HG02885 (cell line): Measurements from ENCODE around the gene NUP50.
"Not testable (repeated sequence)": the region's sequence is repeated elsewhere in the genome, so short reads cannot be mapped to it uniquely, and the experiment has no call there.

Source experiments
- ATAC-seq: cut with Tn5 transposase; IDR thresholded peaks from one replicate; pipeline ENCODE4 v1.9.1; 2021; ENCODE audit warnings: mild to moderate bottlenecking; ENCODE audit not compliant: unreplicated experiment, poor library complexity

The NUP50 gene

DNA sequence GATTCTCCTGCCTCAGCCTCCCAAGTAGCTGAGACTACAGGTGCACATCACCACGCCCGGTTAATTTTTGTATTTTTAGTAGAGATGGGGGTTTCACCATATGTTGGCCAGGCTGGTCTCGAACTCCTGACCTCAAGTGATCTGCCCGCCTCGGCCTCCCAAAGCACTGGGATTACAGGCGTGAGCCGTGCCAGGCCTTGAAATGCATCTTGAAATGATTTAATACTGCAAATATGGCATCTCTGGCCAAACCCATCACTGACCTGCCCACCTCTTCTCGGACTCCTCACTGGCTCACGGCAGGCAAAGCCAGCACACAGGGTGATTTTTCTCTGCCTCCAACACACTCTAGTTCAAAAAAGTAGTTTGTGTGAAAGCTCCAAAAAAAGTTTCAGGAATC lies 28.0 kb downstream of the NUP50 start:
- ATAC-seq: not testable (repeated sequence)

DNA sequence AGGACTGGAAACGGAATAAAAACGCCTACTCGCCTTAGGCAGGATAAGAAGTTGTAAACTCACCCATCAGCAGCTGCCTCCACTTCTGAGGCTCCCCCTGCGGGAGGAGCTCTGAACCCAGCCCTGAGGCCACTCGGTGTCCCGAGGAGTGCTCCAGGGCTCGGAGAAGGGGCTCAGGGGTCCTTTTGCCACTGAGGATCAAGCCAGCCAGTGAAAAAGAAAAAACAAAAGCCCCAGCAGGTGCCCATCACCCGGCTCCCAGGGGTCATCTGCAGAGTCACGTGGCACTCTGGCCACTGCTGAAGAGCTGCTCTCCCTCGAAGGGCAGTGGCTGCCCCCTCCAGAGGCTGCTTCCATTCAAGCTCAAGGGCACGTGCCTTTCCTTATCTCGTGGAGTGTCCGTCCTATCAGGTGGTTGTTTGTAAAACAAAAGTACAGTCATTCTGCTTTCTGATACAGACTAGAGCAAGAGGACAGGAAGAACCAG lies 29.0 kb downstream of the NUP50 start:
- ATAC-seq: no peak

DNA sequence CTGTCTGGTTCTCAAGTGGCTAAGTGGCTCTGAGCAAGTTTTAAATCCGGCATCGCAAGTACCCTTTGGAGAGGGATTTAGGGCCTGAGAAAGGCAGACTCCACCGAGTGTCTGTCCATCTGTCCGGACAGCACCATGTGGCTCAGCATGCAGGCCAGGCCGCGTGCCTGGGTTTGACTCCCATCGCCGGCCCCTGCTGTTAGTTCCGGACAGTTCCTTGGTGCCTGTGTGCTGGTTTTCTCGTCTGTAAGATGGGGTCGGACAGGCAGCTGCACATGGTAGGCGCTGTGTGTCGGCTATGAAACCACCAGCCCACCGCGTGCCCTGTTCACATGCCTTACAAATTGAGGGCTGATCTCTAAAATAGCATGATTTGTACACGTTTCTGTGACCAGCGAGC lies 31.0 kb downstream of the NUP50 start:
- ATAC-seq: no peak

DNA sequence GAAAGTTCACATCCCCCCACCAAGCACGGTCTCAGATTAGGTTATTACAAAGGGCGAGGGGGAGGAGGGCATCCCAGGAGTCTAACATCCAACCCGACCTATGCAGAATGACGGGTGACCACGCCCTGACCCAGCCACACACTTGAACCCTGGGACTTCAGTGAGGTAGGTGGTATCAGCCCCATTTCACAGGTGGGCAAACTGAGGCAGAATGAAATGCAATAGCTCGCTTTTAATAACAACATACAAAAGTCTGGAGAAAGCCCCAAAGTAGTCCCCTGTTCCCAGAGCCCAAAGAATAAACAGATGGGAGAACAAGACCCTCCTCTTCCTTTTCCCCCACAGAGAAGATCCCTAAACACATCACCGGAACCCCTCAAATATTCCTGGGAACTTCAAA lies 31.9 kb downstream of the NUP50 start:
- ATAC-seq: no peak

DNA sequence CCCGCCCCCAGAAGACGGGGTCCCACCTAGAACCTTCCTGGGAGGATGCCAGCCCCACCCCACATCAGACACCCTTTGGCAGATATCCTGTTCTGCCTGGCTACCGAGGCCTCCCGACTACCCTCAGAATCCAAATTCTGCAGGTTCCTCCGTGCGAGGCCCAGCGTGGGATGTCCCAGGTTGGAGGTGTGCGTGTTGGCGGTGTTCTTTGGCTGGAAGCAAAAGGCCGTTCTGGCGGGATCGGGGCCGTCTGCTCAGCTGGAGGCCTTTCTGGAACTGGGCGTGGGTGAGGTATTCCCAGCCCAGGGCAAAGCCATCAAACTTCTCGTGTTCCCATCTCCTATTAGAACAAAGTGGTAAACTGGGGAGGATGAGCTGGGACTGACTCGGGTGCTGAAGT lies 32.6 kb downstream of the NUP50 start:
- ATAC-seq: no peak

DNA sequence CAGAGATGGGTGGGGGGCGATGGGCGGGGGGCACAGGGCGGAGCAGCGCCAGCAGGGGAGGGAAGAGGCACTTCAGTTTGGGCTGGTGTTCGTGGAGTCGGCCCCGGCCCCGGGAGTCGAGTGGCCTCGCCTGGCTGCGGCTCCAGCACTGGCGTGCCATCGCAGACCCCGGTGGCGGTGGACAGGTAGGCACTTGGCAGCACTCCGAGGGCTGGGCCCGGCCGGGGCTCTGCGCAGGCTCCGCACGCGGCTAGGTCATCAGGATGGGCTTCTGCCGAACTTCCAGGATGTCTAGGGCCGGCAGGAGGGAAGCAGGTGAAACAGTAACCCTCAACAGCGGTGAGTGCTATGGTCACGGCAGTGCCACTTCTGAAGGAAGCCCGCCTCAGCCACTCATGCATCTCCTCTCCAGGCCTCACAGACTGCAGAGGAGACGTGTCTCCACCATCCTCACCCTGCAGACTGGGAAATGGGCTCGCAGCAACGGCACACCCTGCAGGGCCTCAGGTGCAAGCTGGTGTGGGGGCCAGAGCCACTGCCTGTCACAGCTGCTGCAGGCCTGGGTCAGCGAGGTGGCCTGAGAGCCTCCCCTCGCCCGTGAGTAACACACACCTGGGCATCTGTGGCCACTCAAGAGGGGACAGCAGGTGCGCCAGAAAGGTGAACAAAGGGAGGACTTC lies 33.3 kb downstream of the NUP50 start:
- no peak for ATAC-seq

DNA sequence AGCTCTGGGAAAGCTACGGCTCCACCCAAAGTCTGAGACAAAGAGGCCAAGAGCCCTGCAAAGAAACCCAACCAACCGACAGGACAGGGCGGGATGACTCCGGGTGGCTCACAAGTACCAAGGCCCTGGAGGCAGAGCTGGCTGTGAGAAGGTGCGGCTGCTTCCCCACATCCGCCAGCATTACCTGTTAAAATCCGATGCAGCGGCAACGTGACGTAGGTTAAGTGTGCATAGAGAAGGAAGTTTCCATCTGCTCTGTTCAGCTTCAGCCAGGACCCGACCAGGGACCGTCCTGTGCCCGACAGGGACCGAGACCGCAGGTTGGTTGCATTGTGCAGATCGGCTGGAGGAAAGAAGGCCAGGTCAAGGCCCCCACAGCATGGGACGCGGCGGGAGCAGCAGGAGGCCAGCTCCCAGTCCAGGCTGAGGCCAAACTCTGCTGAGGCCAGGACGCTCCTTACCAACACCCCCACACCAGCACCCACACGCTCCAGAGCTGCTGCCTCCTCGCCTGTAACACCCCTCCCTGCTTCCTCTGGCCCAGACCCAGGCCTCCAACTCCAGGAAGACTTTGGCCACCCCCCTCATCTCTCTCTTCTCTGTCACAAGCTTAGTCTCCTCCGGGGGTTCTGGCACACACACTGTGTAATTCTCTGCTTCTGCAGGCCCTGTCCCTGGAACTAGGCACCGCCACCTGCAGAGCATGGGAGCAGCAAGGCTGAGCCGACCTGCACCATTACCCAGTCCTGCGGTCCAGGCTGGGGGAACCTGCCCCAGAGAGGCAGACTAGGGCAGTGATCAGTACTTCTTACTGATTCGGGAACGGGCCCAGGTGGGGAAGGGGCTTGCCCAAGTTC lies 34.1 kb downstream of the NUP50 start:
- ATAC-seq: no peak

DNA sequence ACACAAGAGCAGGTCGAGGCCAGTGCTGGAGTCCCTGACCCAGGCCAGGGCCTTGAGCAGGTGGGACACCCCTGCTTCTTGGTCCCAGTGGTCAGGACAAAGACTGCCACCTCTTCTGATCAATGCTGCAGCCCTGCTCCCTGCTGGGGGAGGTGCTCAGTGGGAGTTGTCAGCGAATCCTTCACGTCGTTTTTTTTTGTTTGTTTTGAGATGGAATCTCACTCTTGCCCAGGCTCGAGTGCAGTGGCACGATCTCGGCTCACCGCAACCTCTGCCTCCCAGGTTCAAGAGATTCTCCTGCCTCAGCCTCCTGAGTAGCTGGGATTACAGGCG lies 34.7 kb downstream of the NUP50 start:
- ATAC-seq: no peak

DNA sequence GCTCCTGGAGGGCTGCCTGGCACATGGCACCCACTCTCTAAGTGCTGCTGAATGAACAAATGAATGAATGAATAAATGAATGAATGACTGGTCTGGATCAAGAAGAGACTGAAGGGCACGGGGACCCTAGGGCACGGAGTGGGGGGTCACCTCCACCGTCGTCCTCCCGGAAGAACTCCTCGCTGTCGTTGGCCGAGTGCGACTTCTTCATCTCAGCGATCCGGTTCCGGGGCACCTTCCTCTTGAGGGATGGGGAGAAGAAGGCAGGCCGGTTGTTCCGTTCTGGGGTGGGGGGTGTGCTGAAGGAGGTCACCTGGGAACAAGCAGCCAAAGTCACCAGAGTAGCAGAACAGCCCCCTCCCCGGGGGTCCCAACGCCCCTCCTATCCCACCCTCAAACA lies 36.0 kb downstream of the NUP50 start:
- no peak for ATAC-seq

DNA sequence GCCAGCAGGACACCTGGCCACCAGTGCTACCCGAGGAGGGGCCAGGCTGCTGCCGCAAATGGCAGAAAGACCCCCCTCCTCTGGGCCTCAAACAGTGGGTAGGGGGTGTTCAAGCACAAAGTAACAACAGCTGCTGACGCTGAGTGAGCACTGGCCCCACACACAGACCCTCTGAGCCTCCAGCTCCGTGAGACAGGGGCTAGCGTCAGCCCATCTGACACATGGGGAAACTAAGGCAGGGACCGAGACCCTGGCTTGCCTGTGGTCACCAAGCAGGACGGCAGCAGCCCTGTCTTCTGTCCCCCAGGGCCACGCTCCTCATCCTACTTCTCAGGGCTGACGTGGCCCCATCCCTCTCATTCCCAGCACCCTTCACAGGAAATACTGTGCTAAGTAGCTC lies 36.5 kb downstream of the NUP50 start:
- ATAC-seq: no peak

DNA sequence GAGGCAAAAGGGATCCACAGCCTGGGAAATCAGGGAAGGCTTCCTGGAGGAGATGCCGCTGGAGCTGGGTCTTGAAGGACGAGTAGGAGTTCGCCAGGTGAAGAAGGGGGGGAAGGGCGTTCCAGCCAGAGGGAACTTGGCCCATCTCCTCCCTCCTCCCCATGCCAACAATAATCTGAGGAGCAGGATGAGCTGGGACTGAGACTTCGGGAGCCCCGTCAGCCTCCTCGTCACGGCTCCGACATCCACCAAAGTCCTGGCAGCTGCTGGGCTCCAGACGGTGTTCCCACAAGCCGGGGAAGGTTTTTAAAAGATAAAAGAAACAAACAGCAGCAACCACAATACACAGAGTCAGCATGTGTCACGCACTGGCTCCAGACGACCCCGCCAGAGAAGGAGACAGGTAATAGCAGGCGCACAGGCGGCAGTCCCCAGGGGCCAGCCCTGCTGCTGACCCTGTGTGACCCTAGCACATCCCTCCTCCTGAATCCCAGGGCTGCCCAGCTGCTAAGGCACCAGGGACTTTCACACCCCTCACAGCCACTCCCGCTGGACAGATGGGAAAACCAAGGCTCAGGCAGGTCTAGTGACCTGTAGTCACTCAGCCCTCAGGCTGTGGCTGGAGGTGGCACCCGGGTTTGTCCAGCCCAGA lies 37.3 kb downstream of the NUP50 start:
- no peak for ATAC-seq

DNA sequence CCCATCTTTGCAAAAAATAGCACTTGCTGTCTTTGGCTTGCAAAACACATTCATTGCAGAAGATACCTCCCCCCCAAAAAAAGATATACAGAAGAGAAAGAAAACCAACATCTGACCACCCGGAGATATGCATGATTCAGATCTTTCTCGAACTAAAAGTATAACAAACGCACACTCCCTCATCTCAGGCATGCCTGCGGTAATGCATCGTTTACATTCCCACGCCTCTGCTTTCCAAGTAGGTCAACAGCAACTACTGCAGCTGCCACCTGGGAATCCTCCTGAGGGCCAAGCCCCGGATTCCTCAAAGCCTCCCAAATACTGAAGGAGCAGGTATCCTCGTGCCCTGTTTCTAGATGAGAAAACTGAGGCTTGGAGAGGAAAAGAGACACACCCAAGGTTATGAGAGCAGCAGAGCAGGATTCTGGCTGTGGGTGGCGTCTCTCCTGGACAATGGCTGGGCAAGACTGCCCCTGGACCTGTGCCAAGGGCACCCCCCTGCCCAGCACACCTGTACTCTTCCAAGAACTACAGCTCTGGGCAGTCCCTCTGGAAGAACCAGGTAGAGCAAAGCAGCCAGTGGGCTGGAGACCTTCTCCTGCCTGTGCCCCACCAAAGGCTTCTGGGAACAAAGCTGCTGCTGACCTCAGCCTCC lies 38.1 kb downstream of the NUP50 start:
- no peak for ATAC-seq

DNA sequence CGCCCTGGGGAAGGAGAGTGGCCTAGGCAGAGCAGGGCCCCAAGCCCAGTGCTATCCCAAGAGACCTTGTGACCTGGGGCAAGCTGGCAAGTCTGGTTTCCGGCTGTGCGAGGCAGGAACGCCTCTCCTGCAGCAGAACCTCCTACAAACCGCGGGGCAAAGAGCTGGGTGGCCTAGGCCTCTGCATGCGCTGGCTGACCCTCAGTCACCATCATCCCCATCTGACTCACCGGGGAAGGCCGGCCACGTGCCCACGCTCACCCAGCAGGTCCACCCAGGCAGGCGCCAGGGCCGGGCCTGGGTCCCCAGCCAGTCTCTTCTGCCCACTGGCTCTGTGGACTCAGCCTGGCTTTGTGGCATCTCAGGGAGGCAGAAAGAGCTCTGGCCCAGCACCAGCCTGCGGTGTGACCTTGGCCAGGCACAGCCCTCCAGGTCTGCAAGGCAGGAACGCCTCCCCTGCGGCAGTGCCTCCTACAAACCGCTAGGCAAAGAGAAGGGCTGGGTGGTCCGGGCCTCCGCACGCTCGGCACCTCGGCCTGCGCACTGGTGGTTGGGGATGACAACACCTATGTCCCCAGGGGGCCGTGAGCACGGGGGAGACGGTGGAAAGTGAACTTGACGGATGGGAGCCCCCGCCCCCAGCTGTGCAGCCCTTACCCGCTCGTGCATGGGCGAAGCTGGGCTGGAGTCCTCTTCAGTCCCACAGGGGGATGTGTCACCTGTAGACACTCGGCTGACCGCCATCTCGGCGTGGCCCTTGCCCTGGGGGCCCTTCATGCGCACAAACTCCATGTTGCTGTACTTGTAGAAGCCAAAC lies 38.8 kb downstream of the NUP50 start:
- no peak for ATAC-seq

DNA sequence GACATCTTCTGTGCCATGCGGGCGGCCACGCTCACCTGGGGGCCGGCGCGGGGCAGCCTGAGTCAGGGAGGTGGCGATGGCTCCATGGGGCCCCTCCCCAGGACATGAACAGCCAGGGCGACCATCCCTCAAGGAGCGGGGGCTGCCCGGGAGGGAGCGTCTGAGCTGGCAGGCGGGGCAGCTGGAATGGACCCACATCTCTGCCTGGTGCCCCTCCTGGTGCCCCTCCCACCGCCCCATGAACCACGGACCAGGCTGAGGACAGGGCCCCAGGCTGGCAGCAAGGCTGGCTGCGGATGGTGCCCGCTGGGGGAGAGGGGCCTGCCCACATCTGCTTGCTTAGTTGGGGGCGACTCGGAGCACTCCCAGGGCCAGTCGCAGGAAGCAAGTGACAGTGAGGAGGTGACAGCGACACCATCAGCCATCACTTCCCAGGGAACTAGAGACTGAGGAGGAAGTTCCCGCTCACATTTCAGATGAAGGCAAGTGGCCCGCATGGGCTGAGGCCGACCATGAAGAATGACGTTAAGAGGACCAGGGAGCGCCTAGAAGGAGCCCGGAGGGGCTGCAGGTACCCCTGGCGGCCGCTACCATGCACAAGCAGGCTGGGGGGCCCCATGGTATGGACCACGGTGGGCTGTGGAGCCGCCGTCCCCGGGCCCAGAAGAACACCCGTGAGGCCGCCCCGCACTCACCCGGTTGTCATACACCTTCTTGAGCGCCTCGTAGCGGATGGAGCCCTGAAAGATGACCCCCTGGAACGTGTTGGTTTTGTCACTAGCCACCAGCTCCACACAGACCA lies 39.6 kb downstream of the NUP50 start:
- no peak for ATAC-seq

DNA sequence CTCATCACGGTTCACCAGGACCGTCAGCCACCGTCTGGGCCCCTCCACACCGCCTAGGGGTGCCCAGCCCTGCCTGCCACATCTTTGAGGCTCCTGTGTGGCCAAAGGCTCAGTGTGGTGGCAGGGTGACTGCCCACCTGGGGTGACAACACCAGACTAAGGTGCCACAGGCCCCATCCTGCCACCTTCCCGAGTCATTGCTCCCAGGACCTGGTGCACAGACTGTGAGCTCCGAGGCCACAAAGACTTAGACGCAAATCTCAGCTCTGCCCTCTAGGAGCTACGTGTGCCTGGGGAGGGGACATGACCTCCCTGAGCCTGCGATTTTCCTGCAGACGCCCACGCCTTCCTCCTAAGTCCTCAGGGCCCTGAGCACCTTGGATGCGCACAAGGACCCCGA lies 40.5 kb downstream of the NUP50 start:
- no peak for ATAC-seq

DNA sequence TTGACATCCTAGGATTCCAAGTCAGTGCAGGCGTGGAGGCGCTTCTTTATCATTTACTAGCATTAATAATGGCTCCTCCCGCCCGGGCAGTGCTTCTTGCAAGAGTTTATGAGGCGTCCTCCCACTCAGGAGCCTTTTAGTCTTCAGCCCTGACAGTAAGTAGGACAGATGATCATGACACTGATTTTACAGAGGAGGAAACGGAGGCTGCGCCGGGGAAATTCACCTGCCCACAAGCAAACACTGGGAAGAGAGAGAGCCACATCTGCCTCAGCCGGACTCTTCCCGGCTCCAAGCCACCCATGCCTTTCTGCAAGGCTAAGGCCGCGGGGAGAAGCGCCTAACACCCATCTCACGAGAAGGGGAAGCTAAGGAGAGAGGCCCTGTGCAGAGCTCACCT lies 41.1 kb downstream of the NUP50 start:
- no peak for ATAC-seq

DNA sequence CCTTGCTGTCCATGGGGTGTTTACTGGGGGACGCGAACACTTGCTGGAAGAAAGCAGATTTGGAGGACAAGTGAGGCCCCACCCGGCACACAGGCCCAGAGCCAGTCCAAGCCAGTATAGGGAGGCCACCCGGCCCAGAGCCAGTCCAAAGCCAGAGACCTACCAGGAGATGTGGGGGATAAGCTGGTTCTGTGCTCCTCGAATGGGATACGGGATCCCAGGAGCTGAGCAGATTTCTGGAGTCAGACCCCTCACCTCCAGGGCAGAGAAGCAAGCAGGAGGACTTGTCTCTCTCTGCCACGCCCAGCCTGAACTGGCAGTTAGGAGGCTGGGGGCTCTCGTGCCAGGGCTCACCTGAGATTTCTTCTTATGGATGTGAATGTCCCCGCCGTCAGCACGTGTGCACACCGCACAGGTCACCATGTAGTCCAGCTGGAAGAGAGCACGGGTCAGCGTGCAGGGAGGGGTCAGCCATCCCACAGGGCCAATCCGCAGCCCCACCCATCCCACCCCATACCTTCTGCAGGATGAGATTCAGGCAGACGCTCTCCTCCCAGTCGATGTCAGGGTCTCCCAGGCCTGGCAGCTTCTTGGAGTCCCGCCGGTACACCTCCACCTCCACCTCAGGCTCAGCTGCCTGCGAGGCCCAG lies 41.7 kb downstream of the NUP50 start:
- ATAC-seq: no peak

DNA sequence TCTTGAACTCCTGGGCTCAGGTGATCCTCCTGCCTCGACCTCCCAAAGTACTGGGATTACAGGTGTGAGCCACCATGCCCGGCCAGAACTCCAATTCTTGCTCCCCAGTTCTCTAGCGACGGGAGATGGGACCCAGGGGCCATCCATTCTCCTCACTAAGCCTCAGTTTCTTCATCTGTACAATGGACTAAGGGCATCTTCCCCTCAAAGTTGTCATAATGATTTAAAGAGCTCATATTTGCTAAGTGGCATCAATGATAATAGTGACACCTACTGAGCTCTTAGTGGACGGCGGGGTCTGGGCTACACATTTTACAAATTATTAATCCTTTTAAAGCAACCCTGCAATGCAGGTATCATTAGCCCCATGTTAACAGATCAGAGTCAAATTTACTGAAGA lies 42.5 kb downstream of the NUP50 start:
- ATAC-seq: no peak

DNA sequence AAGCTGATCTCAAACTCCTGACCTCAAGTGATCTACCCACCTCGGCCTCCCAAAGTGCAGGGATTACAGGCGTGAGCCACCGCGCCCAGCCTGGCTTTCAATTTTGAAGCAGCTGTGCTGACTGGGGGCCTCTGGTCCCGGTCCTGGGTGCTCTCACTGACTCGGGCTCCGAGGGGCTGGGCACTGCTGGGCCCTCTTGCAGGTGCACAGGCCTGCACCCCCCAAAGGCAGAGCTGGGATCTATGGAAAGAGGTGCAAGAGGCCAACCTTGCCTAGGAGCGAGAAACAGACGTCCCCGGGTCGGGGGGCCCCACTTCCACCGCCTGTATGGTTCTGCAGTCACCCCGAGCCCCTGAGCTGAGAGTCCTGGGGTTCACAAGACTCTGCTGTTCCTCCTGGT lies 43.8 kb downstream of the NUP50 start:
- no peak for ATAC-seq
